ENCODE data around the gene VMO1.

VMO1 gene

DNA sequence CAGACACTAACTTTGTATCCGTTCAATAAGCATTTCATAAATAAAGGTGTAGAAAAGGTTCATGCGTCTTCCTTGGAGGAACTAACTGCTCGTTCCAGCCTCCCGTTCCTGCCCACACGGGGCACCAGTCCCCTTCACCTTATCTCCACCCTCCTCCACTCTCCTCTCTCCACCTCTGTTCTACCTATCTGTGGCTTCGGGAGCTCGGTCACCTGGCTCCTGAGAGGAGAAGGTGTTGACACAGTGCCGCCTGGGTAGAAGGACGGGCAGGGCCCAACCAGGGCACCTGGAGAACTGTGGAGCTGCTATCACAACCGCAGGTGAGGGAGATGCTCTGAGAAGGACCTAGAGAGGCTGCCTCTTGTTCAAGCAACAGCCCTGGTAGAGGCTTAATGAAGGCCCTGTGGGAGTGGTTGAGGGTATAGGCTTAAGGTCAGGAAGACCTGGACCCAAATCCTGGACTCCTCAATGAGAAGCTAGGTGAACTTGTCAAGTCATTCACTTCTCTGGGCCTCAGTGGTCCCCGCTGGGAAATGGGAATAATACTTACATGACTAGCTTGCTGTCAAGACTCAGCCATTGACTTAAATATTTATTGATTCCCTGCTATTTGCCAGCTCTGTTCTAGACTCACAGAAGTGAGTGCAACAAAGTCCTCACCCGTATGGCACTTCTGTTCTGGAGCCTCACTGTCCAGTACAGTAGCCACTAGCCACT is 37.4 kb upstream of the VMO1 start:
- no peak for DNase-seq (ENCODE audit: low spot score)
- TF ChIP-seq, protein P1, sequence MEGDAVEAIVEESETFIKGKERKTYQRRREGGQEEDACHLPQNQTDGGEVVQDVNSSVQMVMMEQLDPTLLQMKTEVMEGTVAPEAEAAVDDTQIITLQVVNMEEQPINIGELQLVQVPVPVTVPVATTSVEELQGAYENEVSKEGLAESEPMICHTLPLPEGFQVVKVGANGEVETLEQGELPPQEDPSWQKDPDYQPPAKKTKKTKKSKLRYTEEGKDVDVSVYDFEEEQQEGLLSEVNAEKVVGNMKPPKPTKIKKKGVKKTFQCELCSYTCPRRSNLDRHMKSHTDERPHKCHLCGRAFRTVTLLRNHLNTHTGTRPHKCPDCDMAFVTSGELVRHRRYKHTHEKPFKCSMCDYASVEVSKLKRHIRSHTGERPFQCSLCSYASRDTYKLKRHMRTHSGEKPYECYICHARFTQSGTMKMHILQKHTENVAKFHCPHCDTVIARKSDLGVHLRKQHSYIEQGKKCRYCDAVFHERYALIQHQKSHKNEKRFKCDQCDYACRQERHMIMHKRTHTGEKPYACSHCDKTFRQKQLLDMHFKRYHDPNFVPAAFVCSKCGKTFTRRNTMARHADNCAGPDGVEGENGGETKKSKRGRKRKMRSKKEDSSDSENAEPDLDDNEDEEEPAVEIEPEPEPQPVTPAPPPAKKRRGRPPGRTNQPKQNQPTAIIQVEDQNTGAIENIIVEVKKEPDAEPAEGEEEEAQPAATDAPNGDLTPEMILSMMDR (IDR thresholded peaks at IDR 0.05; ENCODE audit: extremely low read depth, insufficient read depth, missing control alignments), result no peak
- in situ Hi-C loops (cut with MboI; ENCODE audit: low pct_unique_long_range_greater_than_20kb, low sequenced_read_pairs, unreplicated experiment), result no loop called here

DNA sequence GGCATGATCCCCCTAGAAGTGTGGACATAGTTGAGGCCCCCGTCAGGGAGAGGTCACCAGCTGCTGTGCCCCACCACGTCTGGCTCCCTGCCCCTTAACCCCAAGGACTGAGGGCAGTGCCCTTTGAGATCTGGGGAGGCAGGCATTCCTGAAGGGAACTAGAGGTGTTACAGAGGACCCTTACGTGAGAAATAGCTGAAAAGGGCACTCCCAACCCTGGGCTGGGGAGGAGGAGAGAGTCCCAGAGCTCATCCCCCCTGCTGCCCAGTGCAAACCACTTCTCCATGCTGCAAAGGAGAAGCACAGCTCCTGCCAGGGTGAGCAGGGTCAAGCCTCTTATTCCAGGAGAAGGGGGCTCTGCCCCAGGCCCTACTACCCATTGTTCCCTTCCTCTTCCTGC is 36.7 kb upstream of the VMO1 start:
- TF ChIP-seq, protein P1 (IDR thresholded peaks at IDR 0.05; ENCODE audit: extremely low read depth, insufficient read depth, missing control alignments), result no peak
- in situ Hi-C loops (cut with MboI; ENCODE audit: low pct_unique_long_range_greater_than_20kb, low sequenced_read_pairs, unreplicated experiment), result no loop called here
- DNase-seq (ENCODE audit: low spot score), result no peak

DNA sequence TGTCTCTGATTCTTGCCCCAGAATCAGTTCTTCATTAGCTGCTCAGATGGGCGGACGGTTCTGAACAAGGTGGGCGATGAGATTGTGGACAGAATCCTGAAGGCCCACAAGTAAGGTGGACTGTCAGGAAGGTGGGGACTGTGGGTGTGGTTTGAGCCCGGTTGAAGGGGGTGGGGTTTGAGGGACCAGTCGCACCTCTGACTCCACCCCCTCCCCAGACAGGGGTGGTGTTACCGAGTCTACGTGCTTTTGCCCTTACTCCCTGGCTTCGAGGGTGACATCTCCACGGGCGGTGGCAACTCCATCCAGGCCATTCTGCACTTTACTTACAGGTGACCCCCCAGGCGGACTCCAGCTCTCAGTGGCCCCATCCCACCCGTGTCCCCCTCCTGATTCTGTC is 32.1 kb upstream of the VMO1 start:
- no peak for DNase-seq (ENCODE audit: low spot score)
- in situ Hi-C loops (cut with MboI; ENCODE audit: low pct_unique_long_range_greater_than_20kb, low sequenced_read_pairs, unreplicated experiment), result no loop called here
- TF ChIP-seq, protein P1 (IDR thresholded peaks at IDR 0.05; ENCODE audit: extremely low read depth, insufficient read depth, missing control alignments), result no peak

GRCh38 chr17:4816826-4817225 is 30.7 kb upstream of the VMO1 start:
- TF ChIP-seq, protein P1 (IDR thresholded peaks at IDR 0.05; ENCODE audit: extremely low read depth, insufficient read depth, missing control alignments), result no peak
- no peak for DNase-seq (ENCODE audit: low spot score)
- in situ Hi-C loops (cut with MboI; ENCODE audit: low pct_unique_long_range_greater_than_20kb, low sequenced_read_pairs, unreplicated experiment), result no loop called here

DNA sequence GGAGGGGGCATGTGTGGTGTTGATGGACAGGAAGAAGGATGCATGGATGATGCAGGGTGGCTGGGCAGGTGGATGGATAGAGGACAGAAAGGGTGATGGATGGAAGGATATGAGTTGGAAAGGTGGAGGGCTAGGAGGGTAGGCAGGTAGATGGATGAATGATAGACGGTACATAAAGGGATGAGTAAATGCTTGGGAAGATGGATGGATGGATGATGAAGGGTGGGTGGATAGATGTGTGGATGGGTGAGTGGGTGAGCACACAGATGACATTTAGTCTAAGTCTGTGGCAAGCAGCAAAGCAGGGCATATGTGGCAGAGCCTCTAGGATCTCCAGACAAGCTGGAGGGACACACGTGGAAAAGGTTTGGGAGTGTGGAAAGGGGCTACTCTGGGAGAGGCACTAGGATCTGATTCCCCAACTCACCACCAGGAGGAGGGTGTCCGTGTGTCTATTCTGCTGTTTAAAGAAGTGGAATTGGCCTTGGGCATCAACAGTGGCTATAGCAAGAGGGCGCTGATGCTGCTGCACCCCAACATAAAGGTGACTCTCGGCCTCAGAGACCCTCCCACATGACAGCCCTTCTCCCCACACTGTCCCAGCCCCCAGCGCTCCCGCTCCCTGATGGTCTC is 29.0 kb upstream of the VMO1 start:
- in situ Hi-C loops (cut with MboI; ENCODE audit: low pct_unique_long_range_greater_than_20kb, low sequenced_read_pairs, unreplicated experiment), result no loop called here
- TF ChIP-seq, protein P1 (IDR thresholded peaks at IDR 0.05; ENCODE audit: extremely low read depth, insufficient read depth, missing control alignments), result no peak
- no peak for DNase-seq (ENCODE audit: low spot score)

GRCh38 chr17:4812690-4813089 is 26.5 kb upstream of the VMO1 start:
- in situ Hi-C loops (cut with MboI; ENCODE audit: low pct_unique_long_range_greater_than_20kb, low sequenced_read_pairs, unreplicated experiment), result no loop called here
- TF ChIP-seq, protein P1 (IDR thresholded peaks at IDR 0.05; ENCODE audit: extremely low read depth, insufficient read depth, missing control alignments), result no peak
- DNase-seq (ENCODE audit: low spot score), result no peak

Data from GM13977 (cell line).